ENCODE data around the gene CFI. TPM values are rescaled to one million over a fixed set of nuclear protein-coding genes. Genes with fewer than 3 reads are reported as not detected.

Gene CFI
- total RNA-seq, 1 donor from 2014 or later, result 54.8 TPM

DNA sequence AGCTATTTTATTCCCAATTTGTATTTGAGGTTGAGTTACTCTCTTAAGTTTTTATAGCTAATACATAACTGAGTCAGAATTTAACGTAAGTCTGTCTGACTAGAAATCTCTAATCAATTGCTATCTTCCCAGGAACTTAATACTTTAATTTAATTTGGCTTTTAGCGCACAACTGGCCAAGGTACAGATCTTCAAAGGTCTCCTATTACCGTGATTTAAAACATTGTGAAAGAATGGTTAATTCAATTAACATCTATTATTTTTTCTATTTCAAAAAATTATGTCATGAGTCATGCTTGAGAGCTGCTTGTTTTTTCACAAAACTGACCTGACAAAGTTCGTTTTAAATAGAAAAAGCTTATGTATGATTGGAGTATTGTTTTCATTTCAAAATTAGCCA, 49.9 kb downstream of the CFI start:
- H3K4me3 ChIP-seq, result no peak overlapping the region
- no peaks in the 10 kb centered on the region for H3K27me3 ChIP-seq (ENCODE audit: low read depth)
- H3K9me3 ChIP-seq, result no peaks in the 10 kb centered on the region
- no peaks in the 10 kb centered on the region for H3K4me1 ChIP-seq
- ATAC-seq (no peak), DNase-seq (no peak)
- TF ChIP-seq, protein P1, sequence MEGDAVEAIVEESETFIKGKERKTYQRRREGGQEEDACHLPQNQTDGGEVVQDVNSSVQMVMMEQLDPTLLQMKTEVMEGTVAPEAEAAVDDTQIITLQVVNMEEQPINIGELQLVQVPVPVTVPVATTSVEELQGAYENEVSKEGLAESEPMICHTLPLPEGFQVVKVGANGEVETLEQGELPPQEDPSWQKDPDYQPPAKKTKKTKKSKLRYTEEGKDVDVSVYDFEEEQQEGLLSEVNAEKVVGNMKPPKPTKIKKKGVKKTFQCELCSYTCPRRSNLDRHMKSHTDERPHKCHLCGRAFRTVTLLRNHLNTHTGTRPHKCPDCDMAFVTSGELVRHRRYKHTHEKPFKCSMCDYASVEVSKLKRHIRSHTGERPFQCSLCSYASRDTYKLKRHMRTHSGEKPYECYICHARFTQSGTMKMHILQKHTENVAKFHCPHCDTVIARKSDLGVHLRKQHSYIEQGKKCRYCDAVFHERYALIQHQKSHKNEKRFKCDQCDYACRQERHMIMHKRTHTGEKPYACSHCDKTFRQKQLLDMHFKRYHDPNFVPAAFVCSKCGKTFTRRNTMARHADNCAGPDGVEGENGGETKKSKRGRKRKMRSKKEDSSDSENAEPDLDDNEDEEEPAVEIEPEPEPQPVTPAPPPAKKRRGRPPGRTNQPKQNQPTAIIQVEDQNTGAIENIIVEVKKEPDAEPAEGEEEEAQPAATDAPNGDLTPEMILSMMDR (IDR thresholded peaks at IDR 0.05), result no peak
- no peak overlapping the region for H3K27ac ChIP-seq
- peaks cover 4% of the 10 kb centered on the region for H3K36me3 ChIP-seq
- intact Hi-C loops (cut with DNase I), result no loop called here

DNA sequence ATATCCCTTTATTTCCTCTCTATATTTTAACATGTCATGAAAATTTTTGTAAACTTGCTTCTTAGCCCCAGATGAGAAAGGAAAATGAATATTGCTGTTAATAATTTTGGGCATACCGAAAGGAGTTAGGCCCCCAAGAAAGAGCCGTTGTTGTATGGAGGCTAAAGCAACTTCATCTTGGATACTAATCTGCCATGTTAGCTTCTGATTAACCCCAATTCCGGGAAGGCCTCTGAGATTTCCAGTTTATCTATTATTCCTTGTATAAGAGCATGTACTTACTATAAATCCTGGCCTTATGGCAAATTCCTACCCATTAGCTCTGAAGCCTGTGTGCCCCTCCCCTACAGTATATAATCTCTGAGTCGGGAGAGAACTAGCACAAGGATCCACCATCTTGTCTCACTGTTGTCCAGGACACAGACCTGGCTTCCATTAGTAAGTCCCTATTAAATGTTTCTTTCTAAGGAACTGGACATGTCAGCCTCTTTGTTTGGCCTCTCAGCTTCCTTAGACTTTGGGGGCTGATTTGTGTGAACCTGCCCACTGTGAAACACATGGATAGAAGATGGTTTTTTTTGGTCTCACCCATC, 51.1 kb downstream of the CFI start:
- H3K27ac ChIP-seq, result no peak overlapping the region
- TF ChIP-seq, protein P1 (IDR thresholded peaks at IDR 0.05), result no peak
- ATAC-seq (no peak), DNase-seq (no peak)
- no peak overlapping the region for H3K4me3 ChIP-seq
- intact Hi-C loops (cut with DNase I), result no loop called here
- H3K27me3 ChIP-seq (ENCODE audit: low read depth), result no peaks in the 10 kb centered on the region
- H3K36me3 ChIP-seq, result peaks cover 4% of the 10 kb centered on the region
- H3K9me3 ChIP-seq, result no peaks in the 10 kb centered on the region
- H3K4me1 ChIP-seq, result no peaks in the 10 kb centered on the region

DNA sequence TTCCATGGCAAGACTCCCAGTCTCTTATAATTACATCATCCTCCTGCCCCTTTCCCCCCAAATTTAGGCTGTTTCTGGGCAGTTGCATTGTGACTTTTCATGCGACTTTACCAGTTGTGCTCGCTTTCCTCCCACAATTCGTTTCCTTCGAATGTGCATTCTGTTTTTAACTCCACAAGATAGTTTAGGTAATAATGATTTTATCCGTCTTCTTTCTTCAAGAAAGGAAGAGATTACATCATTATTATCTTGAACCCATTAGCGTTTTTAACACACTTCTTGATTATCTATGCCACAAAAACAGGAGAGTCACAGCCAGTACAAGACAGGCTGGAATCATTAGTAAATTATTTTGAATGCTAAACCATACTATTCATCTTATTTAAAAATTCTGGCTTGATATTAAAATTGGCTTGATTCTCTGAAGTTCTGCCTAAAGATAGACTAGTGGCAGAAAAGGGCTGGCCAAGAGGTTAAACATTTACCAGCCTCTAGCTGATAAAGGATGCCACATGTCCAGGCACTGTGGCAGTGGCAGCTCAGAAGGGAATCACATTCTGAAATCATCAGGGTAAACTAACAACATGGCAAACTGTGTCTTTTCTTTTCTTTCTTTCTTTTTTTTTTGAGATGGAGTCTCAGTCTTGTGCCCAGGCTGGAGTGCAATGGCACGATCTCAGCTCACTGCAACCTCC, 52.3 kb downstream of the CFI start:
- Histone ChIP-seq H3K9me3 (no peaks in the 10 kb centered on the region), H3K27ac (no peak overlapping the region), H3K36me3 (peaks cover 4% of the 10 kb centered on the region), H3K4me1 (no peaks in the 10 kb centered on the region), H3K4me3 (no peak overlapping the region), H3K27me3 (ENCODE audit: low read depth) (no peaks in the 10 kb centered on the region)
- ATAC-seq, result no peak
- no peak for DNase-seq
- intact Hi-C loops (cut with DNase I), result no loop called here
- TF ChIP-seq, protein P1 (IDR thresholded peaks at IDR 0.05), result no peak

DNA sequence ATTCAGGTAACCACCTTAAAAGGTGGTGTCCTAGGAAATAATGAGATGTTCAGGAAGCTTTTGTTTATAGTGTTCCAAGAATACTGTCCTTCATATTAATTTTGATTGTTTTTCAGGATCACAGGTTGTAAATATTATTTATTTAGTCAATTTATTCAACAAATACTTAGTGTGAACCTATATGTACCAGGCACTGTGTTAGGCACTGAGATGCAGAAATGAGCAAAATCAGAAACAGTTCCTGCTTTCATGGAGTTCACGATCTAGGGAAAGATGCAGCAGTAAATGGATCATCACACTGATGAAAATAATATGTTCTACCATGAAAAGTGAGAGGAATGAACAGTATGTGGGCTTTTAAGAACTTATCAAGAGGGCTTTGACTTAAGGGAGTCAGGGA, 53.7 kb downstream of the CFI start:
- ATAC-seq (no peak), DNase-seq (no peak)
- Histone ChIP-seq H3K4me3 (no peak overlapping the region), H3K4me1 (no peaks in the 10 kb centered on the region), H3K27me3 (ENCODE audit: low read depth) (no peaks in the 10 kb centered on the region), H3K36me3 (peaks cover 4% of the 10 kb centered on the region), H3K27ac (no peak overlapping the region), H3K9me3 (no peaks in the 10 kb centered on the region)
- intact Hi-C loops (cut with DNase I), result no loop called here
- TF ChIP-seq, protein P1 (IDR thresholded peaks at IDR 0.05), result no peak

DNA sequence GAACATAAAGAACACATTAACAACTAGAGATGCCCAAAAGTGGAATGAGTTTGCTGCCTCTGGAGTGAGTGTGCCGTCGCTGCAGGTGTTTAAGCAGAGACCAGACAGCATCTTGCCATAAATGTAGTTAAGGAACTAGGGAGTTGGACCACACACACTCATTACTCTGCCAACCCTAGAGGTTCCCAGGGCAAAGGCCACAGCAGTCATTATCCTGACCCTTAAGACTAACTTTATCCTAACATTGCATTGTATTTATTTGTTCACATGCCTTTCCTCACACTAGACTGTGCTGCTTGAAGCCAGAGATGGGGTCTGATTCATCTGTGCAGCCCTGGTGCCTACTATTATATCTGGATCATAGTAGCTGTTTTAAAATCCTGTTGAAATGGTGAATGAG, 55.1 kb downstream of the CFI start:
- intact Hi-C loops (cut with DNase I), result no loop called here
- Histone ChIP-seq H3K27me3 (ENCODE audit: low read depth) (no peaks in the 10 kb centered on the region), H3K36me3 (peaks cover 4% of the 10 kb centered on the region), H3K4me3 (no peak overlapping the region), H3K4me1 (no peaks in the 10 kb centered on the region), H3K9me3 (no peaks in the 10 kb centered on the region), H3K27ac (no peak overlapping the region)
- no peak for DNase-seq
- TF ChIP-seq, protein P1 (IDR thresholded peaks at IDR 0.05), result no peak
- no peak for ATAC-seq

All from lower lobe of right lung (tissue), 2 donors.